ENCODE data around the gene BSND.

DNA sequence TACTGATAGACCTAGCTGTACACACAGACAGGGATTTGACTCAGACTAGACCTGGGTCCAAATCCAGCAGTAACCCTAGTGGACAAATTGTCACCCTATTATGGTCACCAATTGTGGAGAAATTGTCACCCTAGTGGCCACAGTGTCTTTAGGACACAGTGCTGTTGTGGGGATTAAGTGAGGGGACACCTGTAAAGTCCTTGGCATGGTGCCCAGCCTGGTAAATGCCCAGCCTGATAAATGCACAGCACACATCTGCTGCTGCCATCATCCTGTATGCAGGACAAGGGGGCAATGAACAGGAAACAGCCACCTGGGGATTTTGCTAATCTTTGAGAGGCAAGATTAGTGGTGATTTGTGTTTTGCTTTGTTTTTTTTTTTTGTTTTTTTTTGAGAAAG is 16.0 kb upstream of the BSND start:
- no peak for TF ChIP-seq POLR2A (IDR thresholded peaks at IDR 0.05)
- TF ChIP-seq, protein P1, sequence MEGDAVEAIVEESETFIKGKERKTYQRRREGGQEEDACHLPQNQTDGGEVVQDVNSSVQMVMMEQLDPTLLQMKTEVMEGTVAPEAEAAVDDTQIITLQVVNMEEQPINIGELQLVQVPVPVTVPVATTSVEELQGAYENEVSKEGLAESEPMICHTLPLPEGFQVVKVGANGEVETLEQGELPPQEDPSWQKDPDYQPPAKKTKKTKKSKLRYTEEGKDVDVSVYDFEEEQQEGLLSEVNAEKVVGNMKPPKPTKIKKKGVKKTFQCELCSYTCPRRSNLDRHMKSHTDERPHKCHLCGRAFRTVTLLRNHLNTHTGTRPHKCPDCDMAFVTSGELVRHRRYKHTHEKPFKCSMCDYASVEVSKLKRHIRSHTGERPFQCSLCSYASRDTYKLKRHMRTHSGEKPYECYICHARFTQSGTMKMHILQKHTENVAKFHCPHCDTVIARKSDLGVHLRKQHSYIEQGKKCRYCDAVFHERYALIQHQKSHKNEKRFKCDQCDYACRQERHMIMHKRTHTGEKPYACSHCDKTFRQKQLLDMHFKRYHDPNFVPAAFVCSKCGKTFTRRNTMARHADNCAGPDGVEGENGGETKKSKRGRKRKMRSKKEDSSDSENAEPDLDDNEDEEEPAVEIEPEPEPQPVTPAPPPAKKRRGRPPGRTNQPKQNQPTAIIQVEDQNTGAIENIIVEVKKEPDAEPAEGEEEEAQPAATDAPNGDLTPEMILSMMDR (IDR thresholded peaks at IDR 0.05), result no peak
- TF ChIP-seq EP300 (IDR thresholded peaks at IDR 0.05), result no peak
